Liver (tissue), 9 donors: Measurements from ENCODE around the gene GSE1. TPM values are rescaled to one million over a fixed set of nuclear protein-coding genes. Genes with fewer than 3 reads are reported as not detected.

Experiments used
- DNase-seq: peaks from one replicate; pipeline ENCODE4 v3.0.0-alpha.2; 2017; ENCODE audit warnings: low spot score
- H3K27ac ChIP-seq, 2 donors: one replicate each; pipeline ENCODE4 v1.7.0; 2013; ENCODE audit warnings: inconsistent platforms in 2 of 2, low read length in 2 of 2, control low read depth in 1 of 2, low read depth in 1 of 2, mild to moderate bottlenecking in 1 of 2
- H3K27me3 ChIP-seq, 4 donors: one replicate each; pipeline versions ENCODE4 v1.6.1 to v1.7.0; 2013; ENCODE audit warnings: low read length in 3 of 4, inconsistent platforms in 1 of 4, mild to moderate bottlenecking in 1 of 4, moderate library complexity in 1 of 4; ENCODE audit not compliant: control insufficient read depth in 4 of 4, insufficient read depth in 4 of 4
- H3K36me3 ChIP-seq, 4 donors: one replicate each; pipeline versions ENCODE4 v1.6.1 to v1.7.0; 2013; ENCODE audit warnings: low read length in 3 of 4, mild to moderate bottlenecking in 3 of 4, low read depth in 1 of 4, moderate library complexity in 1 of 4; ENCODE audit not compliant: control insufficient read depth in 4 of 4, insufficient read depth in 3 of 4
- H3K4me1 ChIP-seq, 4 donors: one replicate each; pipeline versions ENCODE4 v1.6.1 to v1.7.0; 2013; ENCODE audit warnings: low read length in 3 of 4, mild to moderate bottlenecking in 3 of 4, moderate library complexity in 1 of 4; ENCODE audit not compliant: control insufficient read depth in 4 of 4, insufficient read depth in 4 of 4
- H3K4me3 ChIP-seq, 3 donors: one replicate each; pipeline versions ENCODE4 v1.6.1 to v1.7.0; 2013; ENCODE audit warnings: low read length in 3 of 3, control low read depth in 1 of 3, low read depth in 1 of 3, mild to moderate bottlenecking in 1 of 3
- H3K9ac ChIP-seq, 2 donors: one replicate each; pipeline ENCODE4 v1.7.0; 2013; ENCODE audit warnings: low read length in 2 of 2, mild to moderate bottlenecking in 2 of 2, moderate library complexity in 2 of 2, control low read depth in 1 of 2, low read depth in 1 of 2
- H3K9me3 ChIP-seq, 4 donors: one replicate each; pipeline versions ENCODE4 v1.6.1 to v1.7.0; 2013; ENCODE audit warnings: low read length in 3 of 4; ENCODE audit not compliant: control insufficient read depth in 4 of 4
- ATF3 ChIP-seq: IDR thresholded peaks from 2 replicates; pipeline ENCODE4 v1.6.1; 2016; ENCODE audit warnings: antibody characterized with exemption
- CTCF ChIP-seq: fragments of 150-350 bp; IDR thresholded peaks from 2 replicates; pipeline ENCODE4 v1.5.1; 2017; ENCODE audit warnings: improper control_type of control experiment, low read depth, low read length; ENCODE audit not compliant: missing input control
- FOXA1 ChIP-seq: IDR thresholded peaks from 2 replicates; pipeline ENCODE4 v1.6.1; 2016; ENCODE audit warnings: antibody characterized with exemption
- FOXA2 ChIP-seq: IDR thresholded peaks from 2 replicates; pipeline ENCODE4 v1.6.1; 2016; ENCODE audit warnings: antibody characterized with exemption
- GABPA ChIP-seq, 2 donors: IDR thresholded peaks in 1 of 2; conservative IDR thresholded peaks in 1 of 2; 2 replicates each; pipeline ENCODE4 v1.6.1; 2016; ENCODE audit warnings: antibody characterized with exemption in 2 of 2, mild to moderate bottlenecking in 1 of 2, moderate library complexity in 1 of 2
- HNF4A ChIP-seq, 2 donors: conservative IDR thresholded peaks; 2 replicates each; pipeline ENCODE4 v1.6.1; 2016; ENCODE audit warnings: antibody characterized with exemption in 2 of 2, mild to moderate bottlenecking in 2 of 2
- HNF4G ChIP-seq: IDR thresholded peaks from 2 replicates; pipeline ENCODE4 v1.6.1; 2016; ENCODE audit warnings: antibody characterized with exemption
- JUND ChIP-seq, 2 donors: IDR thresholded peaks; 2 replicates each; pipeline ENCODE4 v1.6.1; 2016; ENCODE audit warnings: antibody characterized with exemption in 2 of 2
- MAX ChIP-seq: IDR thresholded peaks from 2 replicates; pipeline ENCODE4 v1.6.1; 2016; ENCODE audit warnings: antibody characterized with exemption
- NR2F2 ChIP-seq: IDR thresholded peaks from 2 replicates; pipeline ENCODE4 v1.6.1; 2016; ENCODE audit warnings: antibody characterized with exemption
- RAD21 ChIP-seq, 2 donors: IDR thresholded peaks; 2 replicates each; pipeline ENCODE4 v1.6.1; 2016; ENCODE audit warnings: antibody characterized with exemption in 2 of 2, mild to moderate bottlenecking in 2 of 2
- REST ChIP-seq: IDR thresholded peaks from 2 replicates; pipeline ENCODE4 v1.6.1; 2016; ENCODE audit warnings: antibody characterized with exemption, mild to moderate bottlenecking
- RXRA ChIP-seq, 2 donors: IDR thresholded peaks; 2 replicates each; pipeline ENCODE4 v1.6.1; 2017 to 2018; ENCODE audit warnings: antibody characterized with exemption in 2 of 2, mild to moderate bottlenecking in 1 of 2
- SP1 ChIP-seq: IDR thresholded peaks from 2 replicates; pipeline ENCODE4 v1.6.1; 2018; ENCODE audit warnings: antibody characterized with exemption, mild to moderate bottlenecking
- TAF1 ChIP-seq: conservative IDR thresholded peaks from 2 replicates; pipeline ENCODE4 v1.6.1; 2016; ENCODE audit warnings: antibody characterized with exemption, mild to moderate bottlenecking
- YY1 ChIP-seq: IDR thresholded peaks from 2 replicates; pipeline ENCODE4 v1.6.1; 2016; ENCODE audit warnings: antibody characterized with exemption, mild to moderate bottlenecking
- ZBTB33 ChIP-seq: IDR thresholded peaks from 2 replicates; pipeline ENCODE4 v1.6.1; 2016; ENCODE audit warnings: antibody characterized with exemption
- WGBS: extraction: QIAGEN DNeasy Blood & Tissue Kit; methylation state at CpG from one replicate; pipeline ENCODE4 v1.1.7; 2013; 5-methylcytosine and 5-hydroxymethylcytosine counted together
- polyA plus RNA-seq, 2 donors: library from polyadenylated mRNA; stranded (reverse) in 1 of 2; unstranded in 1 of 2; fragments of 200-250 nt in 1 of 2; fragments of >200 nt in 1 of 2; fragmentation: Nextera tagmentation in 1 of 2; extraction: Ambion mirVana in 1 of 2; gene quantifications; one replicate each; pipeline versions ENCODE4 v1.2.1 to v1.2.3, GENCODE V29; 2013 to 2015
- total RNA-seq, 2 donors: library from RNA; depleted of rRNA; stranded (reverse); fragments of >200 nt; gene quantifications; one replicate each; pipeline ENCODE4 v1.2.3, GENCODE V29; 2014
- donor health status: healthy.
- donor health status: healthy.
- donor health status: healthy.
- donor health status: healthy.
- donor health status: healthy.

The GSE1 gene
- total and polyA plus RNA-seq, 4 donors: 9.9 to 37.7 (median 25.2) TPM

GRCh38 chr16:85601730-85602401 lies 11.3 kb upstream of the GSE1 start:
- TF ChIP-seq CTCF (no peak), NR2F2 (no peak), ZBTB33 (no peak), ATF3 (no peak), SP1 (no peak), FOXA1 (no peak), HNF4A (conservative IDR thresholded peaks at IDR 0.05) (no peak), TAF1 (no peak), JUND (IDR thresholded peaks at IDR 0.05) (no peak), YY1 (no peak), MAX (no peak), RAD21 (IDR thresholded peaks at IDR 0.05) (no peak), GABPA (IDR thresholded peaks at IDR 0.05 in 1 of 2, conservative IDR thresholded peaks at IDR 0.05 in 1 of 2) (no peak), REST (no peak), HNF4G (no peak), FOXA2 (no peak), RXRA (IDR thresholded peaks at IDR 0.05) (no peak)
- Histone ChIP-seq H3K4me1 (peaks cover 0 to 15% (median 0%) of the 10 kb centered on the region in 4 donors), H3K27ac (no peak overlapping the region), H3K9ac (no peak overlapping the region), H3K27me3 (no peaks in the 10 kb centered on the region), H3K4me3 (no peak overlapping the region), H3K9me3 (no peaks in the 10 kb centered on the region), H3K36me3 (no peaks in the 10 kb centered on the region)
- WGBS: 85% methylated on average over 30 of the region's 30 CpGs
- no peak for DNase-seq
